GM21619 (cell line): Measurements from ENCODE around the gene MRGPRD.
"Not testable (repeated sequence)": the region's sequence is repeated elsewhere in the genome, so short reads cannot be mapped to it uniquely, and the experiment has no call there.

ENCODE experiments used
- ATAC-seq: cut with Tn5 transposase; IDR thresholded peaks from one replicate; pipeline ENCODE4 v1.9.1; 2021; ENCODE audit not compliant: unreplicated experiment

MRGPRD gene

DNA sequence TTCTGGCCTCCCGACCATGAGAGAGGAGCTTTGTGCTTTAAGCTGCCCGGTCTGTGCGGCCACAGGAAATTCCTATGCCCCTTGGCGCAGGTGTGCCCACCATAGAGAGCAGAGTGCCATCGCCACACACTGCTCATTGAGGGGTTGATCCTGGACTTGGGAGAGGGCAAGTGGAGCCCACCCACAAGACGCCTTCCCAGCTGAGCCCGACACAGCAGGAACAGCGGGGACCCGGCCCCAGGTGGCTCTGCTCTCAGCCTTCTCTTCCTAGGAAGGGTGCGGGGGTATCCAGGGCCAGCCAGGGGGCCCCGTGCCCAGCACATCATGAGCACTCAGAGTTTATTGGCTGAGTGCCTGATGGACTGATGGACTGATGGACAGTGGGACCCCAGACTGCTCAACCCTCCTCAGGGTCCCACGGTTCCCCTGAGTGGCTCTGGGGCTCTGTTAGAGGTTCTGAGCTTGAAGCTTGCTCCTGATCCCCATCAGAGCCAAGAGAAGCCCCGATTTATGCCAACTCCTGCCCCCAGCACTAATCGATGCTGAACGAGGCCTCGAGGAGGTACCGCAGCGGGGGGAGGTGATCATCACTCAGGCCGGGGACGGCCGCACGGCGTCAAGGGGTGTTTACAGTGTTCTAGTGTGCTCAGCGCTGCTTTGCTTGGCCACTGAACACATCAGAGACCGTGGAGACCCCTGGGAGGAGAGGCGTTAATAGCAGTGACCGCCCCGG, 13.5 kb upstream of the MRGPRD start:
- no peak for ATAC-seq

DNA sequence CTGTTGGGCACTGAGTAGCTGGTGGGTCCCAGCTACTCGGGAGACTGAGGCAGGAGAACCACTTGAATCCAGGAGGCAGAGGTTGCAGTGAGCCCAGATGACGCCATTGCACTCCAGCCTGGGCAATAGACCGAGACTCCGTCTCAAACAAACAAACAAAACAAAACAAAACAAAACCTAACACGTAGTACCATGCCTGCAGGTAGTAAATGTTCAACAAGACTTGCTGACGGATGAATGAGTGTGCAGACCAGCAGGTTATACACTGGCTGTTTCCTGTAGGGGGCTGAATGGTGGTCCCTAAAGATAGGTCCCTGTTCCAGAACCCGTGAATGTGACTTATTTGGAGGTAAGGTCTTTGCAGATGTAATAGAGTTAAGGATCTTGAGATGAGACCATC, 12.8 kb upstream of the MRGPRD start:
- no peak for ATAC-seq

DNA sequence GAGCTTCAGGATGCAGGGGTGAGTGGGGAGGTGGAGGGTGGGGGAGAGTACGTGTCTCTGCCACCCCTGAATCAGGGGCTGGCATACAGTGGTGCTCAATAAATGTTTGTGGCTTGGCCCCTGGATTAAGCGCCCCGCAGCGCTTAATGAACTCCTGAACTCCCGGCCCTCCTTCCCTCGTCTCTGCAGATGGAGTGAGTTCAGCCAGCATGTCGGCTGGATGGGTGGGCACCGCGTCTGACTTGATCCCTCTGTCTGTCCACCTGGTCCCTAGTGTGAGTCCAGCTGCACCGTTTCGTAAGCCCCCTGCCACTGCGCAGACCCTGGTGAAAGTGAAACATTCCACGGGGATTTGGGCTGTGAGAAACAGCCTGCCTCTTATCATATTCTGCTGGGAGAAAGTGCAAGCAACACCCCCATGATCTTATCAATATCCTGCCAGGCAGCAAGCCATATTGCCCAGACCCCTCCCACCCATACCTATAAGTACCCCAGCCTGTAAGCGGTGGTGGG, 12.0 kb upstream of the MRGPRD start:
- no peak for ATAC-seq

DNA sequence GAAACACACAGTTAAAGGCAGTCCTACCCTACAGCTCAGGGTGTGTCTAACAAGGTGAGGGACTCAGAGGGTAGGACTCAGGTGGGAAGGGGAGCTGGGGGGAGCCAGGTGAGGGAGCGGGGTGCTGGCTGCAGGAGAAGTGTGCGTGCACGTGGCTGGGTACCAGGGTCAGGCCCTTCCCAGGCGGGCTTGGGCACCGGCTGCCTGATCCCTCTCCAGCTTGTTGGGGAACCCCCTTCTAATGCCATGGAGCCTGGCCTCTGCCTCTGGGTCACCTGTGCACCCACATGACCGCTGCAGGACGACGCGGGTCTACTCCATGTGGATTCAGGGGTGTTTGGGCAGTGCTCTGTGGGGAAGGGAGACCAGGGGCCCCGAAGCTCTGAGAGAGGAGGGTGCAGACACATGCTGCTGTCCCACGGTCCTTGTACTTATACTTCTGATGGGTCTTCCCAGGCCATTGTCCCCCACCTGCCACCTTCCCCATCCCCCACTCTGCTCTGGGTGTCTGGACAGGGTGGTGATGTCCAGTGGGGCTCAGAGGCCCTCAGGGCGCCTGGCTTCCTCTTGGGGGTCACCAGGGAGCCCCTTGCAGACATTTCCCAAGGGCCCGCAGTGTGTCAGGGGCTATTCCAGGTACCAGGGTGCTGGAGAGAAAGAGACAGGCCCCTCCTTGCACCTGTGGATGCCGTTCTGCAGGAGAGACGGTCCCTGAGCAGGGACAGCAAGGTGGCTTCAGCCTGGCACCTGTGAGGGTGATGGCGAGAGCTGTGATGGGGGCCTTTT, 10.4 kb upstream of the MRGPRD start:
- no peak for ATAC-seq

DNA sequence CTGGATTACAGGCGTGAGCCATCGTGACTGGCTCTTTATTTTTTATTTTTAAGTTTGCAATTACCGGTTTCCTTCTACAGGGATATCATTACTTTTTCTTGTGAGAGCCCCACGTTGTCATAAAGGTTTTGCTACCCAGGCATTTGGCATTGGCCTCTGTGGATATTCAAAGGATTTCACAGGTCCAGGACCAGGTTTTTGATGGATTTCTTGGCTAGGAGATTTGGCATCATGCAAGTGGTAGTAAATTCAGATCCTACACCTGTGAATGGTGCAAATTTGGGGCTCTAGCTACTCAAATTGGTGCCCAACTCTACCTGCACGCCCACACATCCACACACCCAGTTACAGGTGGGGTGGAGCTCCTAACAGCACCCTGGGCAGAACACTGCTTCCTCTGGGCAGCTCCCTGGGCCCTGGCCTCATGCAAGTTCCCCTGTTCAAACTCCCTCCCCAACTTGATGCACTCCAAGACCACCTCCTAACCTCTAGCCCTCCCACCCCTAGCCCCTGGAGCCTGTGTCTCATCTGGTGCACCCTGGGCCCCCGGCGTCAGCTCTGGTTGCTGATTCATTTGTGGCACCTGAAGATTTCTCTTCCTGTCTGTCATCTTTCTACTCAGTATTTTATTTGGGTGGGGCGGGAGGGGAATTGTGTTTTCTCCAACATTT, 9.3 kb upstream of the MRGPRD start:
- ATAC-seq, result no peak

DNA sequence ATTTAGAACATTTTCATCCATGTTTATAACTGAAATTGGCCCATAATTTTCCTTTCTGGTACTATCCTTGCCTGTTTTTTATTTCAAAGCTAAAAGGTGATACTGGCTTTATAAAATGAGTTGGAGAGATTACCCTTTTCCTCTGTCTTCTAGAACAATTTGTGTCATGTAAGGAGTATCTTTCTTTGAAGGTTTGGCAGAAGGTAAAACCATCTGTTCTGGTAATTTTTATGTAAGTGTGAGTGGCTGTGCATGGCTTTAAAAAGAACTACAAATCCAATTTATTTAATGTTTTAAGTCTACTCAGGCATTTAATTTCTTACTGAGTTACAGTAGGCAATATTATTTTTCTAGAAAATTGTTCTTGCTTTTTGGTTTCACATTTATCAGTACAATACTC, 7.7 kb upstream of the MRGPRD start:
- ATAC-seq, result no peak

DNA sequence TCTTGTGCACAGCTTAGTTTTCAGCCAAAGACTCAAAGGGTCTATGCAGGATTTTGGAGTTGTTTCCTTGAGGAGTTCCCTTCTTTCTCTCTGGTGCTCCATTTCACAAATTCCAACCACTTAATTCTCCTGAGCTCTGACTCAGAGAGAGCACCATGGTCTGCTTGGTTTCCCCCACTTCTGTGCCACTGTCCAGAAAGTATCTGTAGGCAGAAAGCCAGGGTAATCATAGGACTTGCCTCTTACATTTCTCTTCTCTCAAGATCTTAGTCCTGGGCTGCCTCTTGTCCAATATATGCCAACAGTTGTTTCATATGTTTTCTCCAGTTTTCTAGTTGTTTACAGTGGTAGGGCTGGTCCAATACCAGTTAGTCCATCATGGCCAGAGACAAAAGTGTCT, 6.4 kb upstream of the MRGPRD start:
- no peak for ATAC-seq

DNA sequence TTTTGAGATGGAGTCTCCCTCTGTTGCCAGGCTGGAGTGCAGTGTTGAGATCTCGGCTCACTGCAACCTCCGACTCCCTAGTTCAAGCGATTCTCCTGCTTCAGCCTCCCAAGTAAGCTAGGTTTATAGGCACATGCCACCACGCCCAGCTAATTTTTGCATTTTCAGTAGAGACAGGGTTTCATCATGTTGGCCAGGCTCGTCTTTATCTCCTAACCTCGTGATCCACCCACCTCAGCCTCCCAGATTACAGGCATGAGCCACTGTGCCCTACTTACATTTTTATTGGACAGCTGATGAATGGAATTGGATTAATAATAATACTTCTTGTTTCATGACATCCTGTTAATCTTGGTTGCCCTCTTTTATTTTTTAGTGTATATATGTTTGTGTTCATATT, 3.0 kb upstream of the MRGPRD start:
- ATAC-seq, result no peak

DNA sequence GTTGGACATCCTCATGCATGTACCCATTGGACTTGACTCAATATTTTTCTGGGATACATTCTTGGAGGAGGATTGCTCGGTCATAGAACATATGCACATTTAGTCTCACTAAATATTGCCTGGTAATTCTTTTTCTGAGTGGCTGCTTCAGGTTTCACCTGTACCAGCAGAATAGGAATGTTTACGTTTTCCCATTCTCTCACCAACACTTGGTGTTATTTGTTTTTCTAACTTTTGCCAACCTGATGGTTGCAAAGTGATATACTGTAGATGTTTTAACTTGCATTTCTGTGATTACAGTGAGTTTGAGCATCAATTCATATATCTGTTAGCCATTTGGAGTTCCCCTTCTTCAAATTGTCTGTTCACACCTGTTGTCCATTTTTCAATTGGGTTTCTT, 1.3 kb upstream of the MRGPRD start:
- ATAC-seq, result no peak

DNA sequence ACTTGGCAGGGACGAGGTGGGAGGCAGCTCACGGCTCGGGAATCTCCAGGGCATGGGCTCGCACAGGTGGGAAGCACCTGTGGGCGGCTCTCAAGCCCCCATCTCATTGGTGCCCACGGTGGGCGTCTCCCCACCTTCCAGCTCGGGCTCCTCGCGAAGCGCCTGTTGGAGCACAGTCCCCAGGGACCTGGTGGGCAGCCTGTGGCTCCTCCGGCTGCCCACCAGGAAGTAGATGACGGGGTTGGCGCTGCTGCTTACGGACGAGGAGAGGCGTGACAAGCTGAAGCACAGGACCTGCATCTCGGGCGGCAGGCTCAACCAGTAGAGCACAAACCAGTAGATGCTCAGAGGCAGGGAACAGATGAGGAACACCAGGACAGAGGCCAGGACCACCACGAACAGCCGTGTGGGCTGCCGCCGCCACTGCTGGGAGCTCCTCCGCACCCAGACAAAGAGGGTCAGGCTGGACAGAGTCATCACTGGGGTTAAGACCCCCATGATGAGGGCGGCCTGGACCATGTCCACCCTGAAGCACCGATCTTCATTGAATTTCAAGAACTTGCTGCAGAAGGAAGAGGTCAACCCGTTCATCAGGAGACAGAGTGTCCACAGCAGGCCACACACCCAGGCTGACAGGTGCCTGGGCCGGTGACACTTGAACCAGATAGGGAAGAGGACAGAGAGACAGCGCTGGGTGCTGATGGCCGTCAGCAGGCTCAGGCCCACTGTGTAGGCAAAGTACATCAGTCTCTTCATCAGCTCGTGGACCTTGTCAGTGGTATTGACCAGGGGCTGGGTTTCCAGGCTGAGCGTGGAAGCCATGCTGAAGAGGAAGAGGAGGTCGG, 633 bp downstream of the MRGPRD start:
- ATAC-seq, result no peak

DNA sequence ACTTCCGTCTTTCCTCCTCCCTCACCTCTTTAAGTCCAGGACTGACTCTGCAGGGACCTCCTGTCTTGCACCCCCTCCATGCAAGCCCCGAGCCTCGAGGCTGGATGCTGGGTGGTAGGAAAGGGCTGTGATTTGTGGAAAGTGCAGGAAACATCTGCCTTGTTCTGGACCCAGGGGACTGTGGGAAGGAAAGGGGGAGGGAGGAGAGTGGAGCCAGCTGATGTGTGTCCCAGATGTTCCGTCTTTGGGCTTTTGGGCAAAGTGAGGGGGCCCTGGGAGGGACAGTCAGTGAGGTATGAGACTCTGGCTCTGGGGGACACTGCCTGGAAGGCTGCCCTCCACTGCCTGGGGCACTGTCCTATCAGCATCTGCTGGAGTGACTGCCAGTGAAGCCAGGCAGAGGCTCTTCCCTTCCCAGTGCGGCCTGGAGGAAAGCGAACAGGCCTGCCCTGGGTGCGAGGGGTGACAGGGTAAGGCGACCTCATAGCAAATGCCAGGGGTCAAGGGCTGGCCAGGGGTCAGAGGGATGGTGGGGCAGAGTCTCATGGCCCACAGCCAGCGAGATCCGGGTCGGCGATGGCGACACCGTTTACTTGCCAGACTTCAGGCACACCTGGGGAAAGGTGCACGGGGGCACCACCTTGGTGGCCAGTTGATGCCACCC, 1.7 kb downstream of the MRGPRD start:
- ATAC-seq, result no peak

DNA sequence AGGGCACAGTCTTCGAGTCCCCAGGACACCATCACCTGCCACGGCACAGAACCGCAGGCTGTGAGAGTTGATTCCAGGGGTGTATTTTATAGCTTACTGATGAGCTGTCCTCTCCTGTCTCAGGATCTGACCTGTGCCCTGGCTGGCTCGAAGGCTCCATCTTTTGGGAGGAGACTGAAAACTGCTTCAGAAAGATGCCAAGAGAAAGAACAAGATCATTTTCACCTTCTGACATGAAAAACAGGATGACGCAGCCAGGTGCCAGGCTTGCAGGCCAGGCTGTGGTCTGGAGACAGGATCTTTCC, 2.2 kb downstream of the MRGPRD start:
- no peak for ATAC-seq

DNA sequence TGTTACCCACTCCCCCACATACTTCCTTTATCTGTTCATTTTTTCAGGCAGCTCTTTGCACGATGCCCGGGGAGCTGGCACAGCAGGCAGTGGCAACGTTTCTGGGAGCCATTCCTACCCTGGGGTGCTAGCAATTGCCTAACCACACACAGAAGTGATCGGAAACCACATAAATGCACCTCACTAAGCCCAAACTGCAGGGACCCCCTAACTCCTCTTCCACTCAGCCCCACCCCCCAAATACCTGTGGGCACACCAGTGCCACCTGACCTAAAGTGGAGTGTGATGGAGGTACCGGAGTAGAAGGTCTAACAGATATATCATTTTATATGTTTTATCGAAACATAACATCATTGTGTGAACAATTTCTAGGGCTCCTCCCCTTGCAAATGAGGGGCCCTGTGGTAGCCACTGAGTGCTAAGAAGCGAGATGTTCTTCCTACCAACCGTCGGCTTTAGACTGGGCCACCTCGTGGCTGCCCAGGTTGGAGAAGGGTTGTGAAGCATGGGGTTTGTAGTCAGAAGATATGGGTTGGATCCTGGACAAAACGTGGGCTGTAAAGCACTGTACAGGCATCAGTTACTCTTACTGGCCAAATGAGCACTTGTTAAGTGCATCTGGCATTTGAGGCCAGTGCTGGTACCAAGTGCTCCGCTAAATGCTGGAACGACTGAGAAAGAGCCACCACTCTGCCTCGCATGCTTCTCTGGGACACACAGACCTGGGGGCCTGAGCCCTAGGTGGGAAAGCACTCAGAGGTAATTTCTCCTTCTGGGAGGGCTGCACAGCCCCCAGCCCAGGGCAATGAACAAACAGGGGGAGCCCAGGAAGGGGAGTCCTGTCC, 2.8 kb downstream of the MRGPRD start:
- ATAC-seq, result no peak

DNA sequence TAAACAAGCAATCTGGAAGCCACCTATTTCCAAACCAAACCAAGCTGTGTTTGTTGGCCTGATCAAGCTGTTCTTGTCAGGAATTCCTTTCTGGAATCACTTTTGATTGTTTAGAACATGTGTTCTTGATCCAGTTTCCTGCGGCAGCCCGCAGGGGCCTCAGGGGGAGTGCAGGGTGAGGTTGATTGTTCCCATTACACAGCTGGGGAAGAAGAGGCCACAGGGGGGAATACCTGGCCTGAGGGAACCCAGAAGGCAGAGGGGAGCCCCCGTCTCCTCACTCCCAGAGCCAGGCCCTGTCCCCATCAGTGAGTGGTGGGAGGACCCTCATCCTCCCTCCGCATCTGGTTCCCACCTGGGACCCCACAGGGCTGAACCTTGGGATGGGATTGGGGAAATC, 4.2 kb downstream of the MRGPRD start:
- ATAC-seq, result no peak

DNA sequence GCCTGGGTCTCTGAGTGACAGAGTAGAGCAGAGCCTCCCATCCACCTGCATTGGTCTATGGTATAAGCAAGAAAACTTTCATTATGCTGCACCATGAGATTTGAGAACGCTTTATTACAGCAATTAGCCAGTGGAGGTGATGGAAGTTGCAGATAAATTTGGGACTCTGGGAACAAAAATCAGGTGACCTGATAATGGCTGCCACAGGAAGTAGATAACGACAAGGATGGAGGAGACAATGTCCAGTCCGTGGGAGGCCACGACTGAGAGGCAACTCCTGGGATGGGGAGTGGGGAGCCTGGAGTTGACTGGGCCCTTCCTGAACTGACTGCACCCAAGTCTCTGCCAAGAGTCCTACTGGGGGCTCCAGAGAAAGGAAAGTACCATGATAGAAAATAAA, 4.7 kb downstream of the MRGPRD start:
- ATAC-seq, result no peak

DNA sequence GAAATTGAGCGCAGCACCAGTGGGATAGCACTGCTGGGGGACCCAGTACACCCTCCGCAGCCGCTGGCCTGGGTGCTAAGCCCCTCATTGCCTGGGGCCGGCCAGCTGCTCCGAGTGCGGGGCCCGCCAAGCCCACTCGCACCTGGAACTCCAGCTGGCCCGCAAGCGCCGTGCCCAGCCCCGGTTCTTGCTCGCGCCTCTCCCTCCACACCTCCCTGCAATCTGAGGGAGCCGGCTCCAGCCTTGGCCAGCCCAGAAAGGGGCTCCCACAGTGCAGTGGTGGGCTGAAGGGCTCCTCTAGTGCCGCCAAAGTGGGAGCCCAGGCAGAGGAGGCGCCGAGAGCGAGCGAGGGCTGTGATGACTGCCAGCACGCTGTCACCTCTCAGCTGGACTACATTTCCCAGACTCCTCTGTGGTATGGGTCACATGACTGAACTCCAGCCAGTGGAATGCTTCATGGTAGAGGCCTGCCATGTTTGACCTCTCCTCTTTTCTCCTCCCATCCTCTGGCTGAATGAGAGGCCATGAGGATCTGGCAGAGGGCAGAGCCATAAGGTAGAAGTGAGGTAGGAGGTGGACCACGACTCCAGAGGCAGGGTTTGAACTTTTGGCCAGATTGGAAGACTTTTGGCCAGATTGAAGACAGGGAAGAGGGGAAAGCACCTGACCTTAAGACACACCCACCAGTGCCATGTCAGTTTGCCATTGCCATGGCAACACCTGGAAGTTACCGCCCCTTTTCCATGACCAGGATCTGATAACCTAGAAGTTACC, 6.2 kb downstream of the MRGPRD start:
- ATAC-seq, result no peak

DNA sequence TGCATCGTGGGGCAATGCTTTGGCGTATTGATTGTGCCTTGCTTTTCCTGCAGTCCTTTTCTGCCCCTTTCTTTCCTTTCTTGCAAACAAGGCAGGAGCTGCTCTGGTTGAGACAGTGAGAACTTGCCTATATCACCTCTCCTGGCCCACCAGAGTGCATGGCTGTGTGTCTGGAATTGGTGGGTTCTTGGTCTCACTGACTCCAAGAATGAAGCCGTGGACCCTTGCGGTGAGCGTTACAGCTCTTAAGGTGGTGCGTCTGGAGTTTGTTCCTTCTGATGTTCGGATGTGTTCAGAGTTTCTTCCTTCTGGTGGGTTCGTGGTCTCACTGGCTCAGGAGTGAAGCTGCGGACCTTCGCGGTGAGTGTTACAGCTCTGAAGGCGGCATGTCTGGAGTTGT, 7.1 kb downstream of the MRGPRD start:
- not testable (repeated sequence) for ATAC-seq

DNA sequence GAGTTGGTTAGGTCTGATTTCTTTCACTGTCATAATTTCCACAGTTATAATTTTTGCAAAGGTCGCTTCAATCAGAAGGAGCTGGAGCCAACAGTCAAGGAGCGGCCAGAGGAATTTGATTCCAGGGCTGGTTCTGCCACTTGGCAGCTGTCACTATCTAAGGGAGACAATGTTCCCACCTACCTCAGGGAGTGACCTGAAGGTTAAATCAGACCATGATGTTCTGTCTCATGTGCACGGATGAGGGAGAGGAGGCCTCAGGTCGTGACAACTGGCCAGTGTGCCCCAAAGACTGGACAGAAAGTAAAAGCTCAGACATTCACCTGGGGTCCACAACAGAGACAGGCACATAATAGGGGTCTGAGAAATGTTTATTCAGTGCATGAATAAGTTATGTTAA, 7.6 kb downstream of the MRGPRD start:
- ATAC-seq, result no peak
